ENCODE results near the gene TMEM101. TPM values are rescaled to one million over a fixed set of nuclear protein-coding genes. Genes with fewer than 3 reads are reported as not detected.

Gene TMEM101
- total RNA-seq, 6 experiments from 2014 or later = 6.7 to 23.6 (median 10.9) TPM

- Histone ChIP-seq H3K27ac (no peak overlapping the region), H3K9me3 (no peaks in the 10 kb centered on the region), H3K36me3 (no peaks in the 10 kb centered on the region), H3K4me3 (no peak overlapping the region), H3K27me3 (no peaks in the 10 kb centered on the region), H3K4me1 (peaks cover 0 to 12% (median 0%) of the 10 kb centered on the region in 4 donors)
- intact Hi-C loops (cut with DNase I) = no loop called here
- DNase-seq (no peak), ATAC-seq (no peak)
- TF ChIP-seq CTCF (IDR thresholded peaks at IDR 0.05) (no peak), POLR2A (IDR thresholded peaks at IDR 0.05) (no peak)
- WGBS (ENCODE audit: insufficient coverage, low coverage, low lambda C conversion rate, missing lambda C conversion rate) = 56% methylated on average over 8 of the region's 12 CpGs
These were observed 27.4 kb downstream of the TMEM101 start for GRCh38 chr17:43987131-43988021.

GRCh38 chr17:43986225-43986981 is 28.4 kb downstream of the TMEM101 start:
- no peaks in the 10 kb centered on the region for H3K27me3 ChIP-seq
- no peak for TF ChIP-seq POLR2A (IDR thresholded peaks at IDR 0.05)
- no peaks in the 10 kb centered on the region for H3K36me3 ChIP-seq
- DNase-seq = no peak
- WGBS (ENCODE audit: insufficient coverage, low coverage, low lambda C conversion rate, missing lambda C conversion rate) = 78% methylated on average over 1 of the region's 7 CpGs
- peaks cover 0 to 12% (median 0%) of the 10 kb centered on the region in 4 donors for H3K4me1 ChIP-seq
- ATAC-seq = no peak
- no peak overlapping the region for H3K4me3 ChIP-seq
- H3K9me3 ChIP-seq = no peaks in the 10 kb centered on the region
- H3K27ac ChIP-seq = no peak overlapping the region
- intact Hi-C loops (cut with DNase I) = no loop called here

- WGBS (ENCODE audit: insufficient coverage, low coverage, low lambda C conversion rate, missing lambda C conversion rate) = 80% methylated on average over 8 of the region's 8 CpGs
- TF ChIP-seq POLR2A (IDR thresholded peaks at IDR 0.05) (no peak), CTCF (IDR thresholded peaks at IDR 0.05) (no peak)
- Histone ChIP-seq H3K36me3 (no peaks in the 10 kb centered on the region), H3K9me3 (no peaks in the 10 kb centered on the region), H3K4me1 (peaks cover 0 to 12% (median 0%) of the 10 kb centered on the region in 4 donors), H3K27ac (no peak overlapping the region), H3K27me3 (no peaks in the 10 kb centered on the region), H3K4me3 (no peak overlapping the region)
- intact Hi-C loops (cut with DNase I) = no loop called here
- no peak for DNase-seq
- no peak for ATAC-seq
These were observed 30.2 kb downstream of the TMEM101 start for GRCh38 chr17:43984521-43984920.

- TF ChIP-seq CTCF (IDR thresholded peaks at IDR 0.05) (peak; percentile 22 to 28 (median 25)), POLR2A (IDR thresholded peaks at IDR 0.05) (no peak)
- 0% methylated on average over 3 of the region's 78 CpGs for WGBS (ENCODE audit: insufficient coverage, low coverage, low lambda C conversion rate, missing lambda C conversion rate)
- Histone ChIP-seq H3K27ac (no peak overlapping the region), H3K36me3 (no peaks in the 10 kb centered on the region), H3K9me3 (no peaks in the 10 kb centered on the region), H3K4me1 (peaks cover 0 to 12% (median 0%) of the 10 kb centered on the region in 4 donors), H3K27me3 (no peaks in the 10 kb centered on the region), H3K4me3 (peak overlapping the region; percentile 42 to 54 (median 53))
- ATAC-seq (peak; percentile 72 to 82 (median 81)), DNase-seq (peak; percentile 42 to 60 (median 49))
- intact Hi-C loops (cut with DNase I) = no loop called here
These were observed 31.0 kb downstream of the TMEM101 start for GRCh38 chr17:43983515-43984411.
